GM19455 (cell line): ENCODE measurements around the gene MAP1A.
"Not testable (repeated sequence)": the region's sequence is repeated elsewhere in the genome, so short reads cannot be mapped to it uniquely, and the experiment has no call there.

ENCODE experiments used
- ATAC-seq: cut with Tn5 transposase; IDR thresholded peaks from one replicate; pipeline ENCODE4 v1.9.1; 2021; ENCODE audit not compliant: unreplicated experiment

The MAP1A gene

DNA sequence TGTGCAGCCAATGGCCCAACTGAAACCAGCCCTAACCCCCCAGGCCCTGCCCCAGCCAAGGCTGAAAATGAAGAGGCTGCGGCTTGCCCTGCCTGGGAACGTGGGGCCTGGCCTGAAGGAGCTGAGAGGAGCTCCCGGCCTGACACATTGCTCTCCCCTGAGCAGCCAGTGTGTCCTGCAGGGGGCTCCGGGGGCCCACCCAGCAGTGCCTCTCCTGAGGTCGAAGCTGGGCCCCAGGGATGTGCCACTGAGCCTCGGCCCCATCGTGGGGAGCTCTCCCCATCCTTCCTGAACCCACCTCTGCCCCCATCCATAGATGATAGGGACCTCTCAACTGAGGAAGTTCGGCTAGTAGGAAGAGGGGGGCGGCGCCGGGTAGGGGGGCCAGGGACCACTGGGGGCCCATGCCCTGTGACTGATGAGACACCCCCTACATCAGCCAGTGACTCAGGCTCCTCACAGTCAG, 11.2 kb downstream of the MAP1A start:
- ATAC-seq = no peak

- ATAC-seq = no peak
Observed at GRCh38 chr15:43529141-43529540, 11.7 kb downstream of the MAP1A start.

- ATAC-seq = no peak
Observed at GRCh38 chr15:43529587-43530345, 12.4 kb downstream of the MAP1A start.

- ATAC-seq = no peak
Observed at GRCh38 chr15:43531018-43531670, 13.7 kb downstream of the MAP1A start.

DNA sequence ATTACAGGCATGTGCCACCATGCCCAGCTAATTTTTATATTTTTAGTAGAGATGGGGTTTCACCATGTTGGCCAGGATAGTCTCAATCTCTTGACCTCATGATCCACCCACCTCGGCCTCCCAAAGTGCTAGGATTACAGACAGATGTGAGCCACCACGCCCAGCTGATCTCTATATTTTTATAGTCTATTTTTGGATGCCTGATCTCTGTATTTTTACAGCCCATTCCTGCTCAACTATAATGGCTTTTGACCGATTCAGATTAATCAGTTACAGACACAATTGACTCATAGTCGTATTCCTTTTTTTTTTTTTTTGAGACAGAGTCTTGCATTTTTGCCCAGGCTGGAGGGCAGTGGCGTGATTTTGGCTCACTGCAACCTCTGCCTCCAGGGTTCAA, 15.4 kb downstream of the MAP1A start:
- not testable (repeated sequence) for ATAC-seq

- ATAC-seq = no peak
Observed at GRCh38 chr15:43534897-43535296, 17.5 kb downstream of the MAP1A start.

DNA sequence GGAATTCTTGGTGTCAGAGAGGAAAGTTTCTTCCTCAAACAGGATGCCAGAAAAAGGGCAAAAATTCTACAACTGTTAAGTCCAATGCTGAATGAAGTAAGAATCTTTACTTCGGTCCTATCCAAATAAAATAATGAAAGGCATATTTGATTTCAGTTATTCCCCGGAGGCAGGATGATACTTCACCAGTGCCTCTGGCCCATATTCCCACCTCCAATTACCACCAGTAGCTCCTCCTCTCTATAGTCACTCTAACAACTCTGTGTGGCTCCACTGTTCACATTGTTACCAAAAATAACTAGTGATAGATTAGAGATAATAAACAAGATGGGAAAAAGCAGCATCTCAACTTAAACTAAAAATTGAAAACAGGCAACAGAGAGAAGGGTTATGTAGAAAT, 20.7 kb downstream of the MAP1A start:
- ATAC-seq = no peak

GRCh38 chr15:43541785-43542184, 24.4 kb downstream of the MAP1A start:
- ATAC-seq = no peak

DNA sequence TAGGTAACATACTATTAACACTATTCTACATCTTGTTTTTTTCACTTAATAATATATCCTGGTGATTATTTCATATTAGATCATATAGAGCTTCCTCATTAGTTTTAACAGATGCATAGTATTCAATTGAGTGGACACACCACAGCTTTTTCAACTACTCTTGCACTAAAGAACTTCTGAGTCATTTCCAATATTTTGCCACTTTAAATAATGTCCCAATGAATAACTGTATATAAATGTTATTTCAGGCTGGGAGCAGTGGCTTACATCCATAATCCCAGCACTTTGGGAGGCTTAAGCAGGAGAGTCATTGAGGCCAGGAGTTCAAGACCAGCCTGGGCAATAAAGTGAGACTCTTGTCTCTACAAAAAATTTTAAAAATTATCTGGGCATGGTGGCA, 26.9 kb downstream of the MAP1A start:
- no peak for ATAC-seq

DNA sequence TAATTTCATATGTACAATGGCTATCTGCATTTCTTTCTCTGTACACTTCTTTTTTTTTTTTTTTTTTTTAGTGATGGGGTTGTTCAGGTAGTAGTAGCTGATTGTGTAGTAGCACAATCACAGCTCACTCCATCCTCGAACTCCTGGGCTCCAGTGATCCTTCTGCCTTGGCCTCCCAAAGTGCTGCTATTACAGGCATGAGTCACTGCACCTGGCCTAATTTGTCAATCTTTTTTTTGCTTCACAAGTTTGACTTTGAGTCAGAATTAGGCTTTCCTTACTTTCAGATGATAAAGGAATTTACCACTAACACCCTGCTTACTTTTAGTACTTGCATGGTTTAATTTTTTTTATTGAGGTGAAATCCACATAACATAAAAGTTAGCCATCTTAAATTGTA, 28.0 kb downstream of the MAP1A start:
- ATAC-seq = no peak

- ATAC-seq = no peak
Observed at GRCh38 chr15:43547539-43547938, 30.1 kb downstream of the MAP1A start.

DNA sequence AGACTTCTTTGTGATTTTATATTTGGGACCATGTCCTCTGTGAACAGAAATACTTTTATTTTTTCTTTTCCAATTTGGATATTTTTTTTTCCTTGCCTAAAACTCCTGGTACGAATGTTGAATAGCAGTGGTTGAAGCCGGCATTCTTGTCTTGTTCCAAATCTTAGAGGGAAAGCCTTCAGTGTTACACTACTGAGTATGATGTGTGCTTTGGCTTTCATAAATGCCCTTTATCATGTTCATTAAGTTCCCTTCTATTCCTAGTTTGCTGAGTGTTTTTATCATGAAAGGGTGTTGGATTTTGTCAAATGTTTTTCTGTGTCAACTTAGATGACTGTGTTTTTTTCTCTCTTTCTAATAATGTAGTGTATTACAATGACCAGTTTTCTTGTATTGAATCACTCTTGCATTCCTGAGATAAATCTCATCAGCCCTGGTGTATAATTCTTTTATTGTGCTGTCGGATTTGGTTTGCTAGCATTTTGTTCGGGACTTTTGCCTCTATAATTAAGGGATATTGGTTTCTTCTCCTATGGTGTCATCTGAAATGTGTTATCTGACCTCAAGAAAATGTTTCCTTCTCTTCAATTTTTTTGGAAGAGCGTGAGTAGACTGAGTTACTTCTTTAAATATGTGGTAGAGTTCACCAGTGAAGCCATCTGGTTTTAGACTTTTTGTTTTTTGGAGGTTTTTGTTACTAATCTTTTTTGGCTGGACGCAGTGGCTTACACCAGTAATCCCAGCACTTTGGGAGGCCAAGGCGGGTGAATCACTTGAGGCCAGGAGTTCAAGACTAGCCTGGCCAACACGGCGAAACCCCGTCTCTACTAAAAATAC, 33.3 kb downstream of the MAP1A start:
- ATAC-seq = no peak

DNA sequence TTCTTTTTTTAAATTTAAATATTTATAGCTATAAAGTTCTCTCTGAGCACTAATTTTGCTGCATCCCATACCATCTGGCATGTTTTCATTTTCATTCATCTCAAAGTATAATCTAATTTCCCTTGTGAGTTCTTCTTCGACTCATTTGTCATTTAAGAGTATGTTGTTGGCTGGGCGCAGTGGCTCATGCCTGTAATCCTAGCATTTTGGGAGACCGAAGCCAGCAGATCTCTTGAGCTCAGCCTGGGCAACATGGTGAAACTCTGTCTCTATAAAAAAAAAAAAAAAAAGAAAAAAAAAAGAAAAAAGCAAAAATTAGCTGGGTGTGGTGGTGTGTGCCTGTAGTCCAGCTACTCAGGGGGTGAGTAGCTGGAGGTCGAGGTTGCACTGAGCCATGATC, 34.8 kb downstream of the MAP1A start:
- ATAC-seq = no peak

GRCh38 chr15:43552986-43553385, 35.6 kb downstream of the MAP1A start:
- no peak for ATAC-seq

- ATAC-seq = not testable (repeated sequence)
Observed at GRCh38 chr15:43562753-43563152, 45.3 kb downstream of the MAP1A start.

DNA sequence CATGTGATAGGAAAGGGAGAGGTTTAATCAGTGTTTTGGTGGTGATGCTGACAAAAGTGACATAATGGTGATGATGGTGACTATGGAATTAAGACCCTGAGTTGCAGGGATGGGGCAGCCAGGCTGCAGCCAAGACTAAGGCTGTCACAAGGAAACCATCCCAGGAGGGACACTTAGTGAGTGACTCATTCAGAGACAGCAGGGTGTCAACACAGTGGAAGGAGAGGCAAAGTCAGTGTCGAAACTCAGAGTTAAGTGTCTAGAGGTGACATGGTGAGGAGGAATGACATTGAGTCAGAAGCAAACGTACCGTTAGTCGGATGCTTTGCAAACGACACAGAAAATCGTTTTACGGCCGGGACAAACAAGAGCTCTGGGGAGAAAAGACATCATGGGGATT, 46.4 kb downstream of the MAP1A start:
- ATAC-seq = not testable (repeated sequence)

DNA sequence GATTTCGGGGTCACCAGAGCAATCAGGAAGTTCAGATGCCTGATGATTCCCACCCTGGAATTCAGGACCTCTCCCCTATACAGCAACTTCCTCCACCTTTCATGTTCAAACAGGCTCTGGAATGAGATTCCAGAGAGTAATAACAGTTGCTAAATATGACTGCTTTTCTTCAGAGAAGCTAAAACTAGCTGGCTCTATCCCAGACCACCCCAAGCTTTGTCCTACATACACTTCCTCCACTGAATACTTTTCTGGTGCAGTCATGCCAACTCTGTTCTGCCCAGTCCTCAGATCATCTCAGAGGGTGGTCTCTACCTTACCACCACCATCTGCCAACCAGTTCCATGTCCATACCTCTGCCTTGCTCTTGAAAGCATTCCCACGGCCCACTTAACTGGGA, 49.2 kb downstream of the MAP1A start:
- ATAC-seq = not testable (repeated sequence)

DNA sequence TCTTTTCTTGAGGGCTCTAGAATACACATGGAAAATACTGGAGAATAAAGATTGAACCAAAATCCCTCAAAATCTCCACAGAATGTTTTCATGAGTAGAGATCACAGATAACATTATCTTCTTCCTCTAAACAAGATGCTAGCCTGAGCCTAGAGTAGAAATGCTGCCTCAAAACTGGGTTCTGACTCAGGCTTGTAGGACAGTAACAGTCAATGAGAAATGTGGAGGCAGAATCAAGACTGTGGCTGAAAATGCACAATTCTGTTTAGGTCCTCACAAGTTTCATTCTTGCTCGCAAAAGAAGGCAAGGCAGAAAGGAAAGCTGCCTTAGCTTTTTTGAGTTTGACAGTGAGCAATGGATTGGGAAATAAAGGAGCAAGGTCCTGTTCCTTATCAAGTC, 57.2 kb downstream of the MAP1A start:
- not testable (repeated sequence) for ATAC-seq
